SJCRH30 (cell line): Measurements from ENCODE around the gene TMEM184C. TPM values are rescaled to one million over a fixed set of nuclear protein-coding genes. Genes with fewer than 3 reads are reported as not detected.
A peak's percentile ranks its signal among the peaks of the same experiment; 100 is the strongest.

Experiments used
- DNase-seq, 2 experiments: peaks; one replicate each; pipeline ENCODE4 v3.0.0-alpha.2; 2015 to 2020
- H3K27ac ChIP-seq: fragments of 250-450 bp; sonication (Bioruptor Pico); 2 replicates; pipeline ENCODE4 v1.5.1; 2020; ENCODE audit warnings: mild to moderate bottlenecking, moderate library complexity
- H3K27me3 ChIP-seq: fragments of 250-450 bp; sonication (Bioruptor Pico); 2 replicates; pipeline ENCODE4 v1.5.1; 2020; ENCODE audit warnings: mild to moderate bottlenecking, moderate library complexity
- H3K36me3 ChIP-seq: fragments of 250-450 bp; sonication (Bioruptor Pico); 2 replicates; pipeline ENCODE4 v1.5.1; 2020; ENCODE audit warnings: mild to moderate bottlenecking, moderate library complexity
- H3K4me1 ChIP-seq: fragments of 250-450 bp; sonication (Bioruptor Pico); 2 replicates; pipeline ENCODE4 v1.5.1; 2020; ENCODE audit warnings: mild to moderate bottlenecking, moderate library complexity
- H3K4me3 ChIP-seq: fragments of 250-450 bp; sonication (Bioruptor Pico); 2 replicates; pipeline ENCODE4 v1.5.1; 2020; ENCODE audit warnings: mild to moderate bottlenecking, moderate library complexity
- H3K9me3 ChIP-seq: fragments of 250-450 bp; sonication (Bioruptor Pico); replicated peaks from 2 replicates; pipeline ENCODE4 v1.5.1; 2020; ENCODE audit warnings: mild to moderate bottlenecking, moderate library complexity
- total RNA-seq: library from RNA; depleted of rRNA; stranded (reverse); fragments of >200 nt; shearing (Covaris generic); gene quantifications from 2 replicates; pipeline ENCODE4 v1.2.3, GENCODE V29; 2014

TMEM184C gene
- total RNA-seq, 1 experiment from 2014 or later = 20.6 TPM

- peaks cover 4% of the 10 kb centered on the region; the same call in 1 of the 2 replicates for H3K4me1 ChIP-seq
- no peaks in the 10 kb centered on the region for H3K36me3 ChIP-seq
- no peaks in the 10 kb centered on the region; the same call in 1 of the 2 replicates for H3K9me3 ChIP-seq
- no peaks in the 10 kb centered on the region for H3K27me3 ChIP-seq
- DNase-seq = peak; percentile 51 to 81
- no peak overlapping the region for H3K27ac ChIP-seq
- peak overlapping the region; percentile 22 for H3K4me3 ChIP-seq
Measured at GRCh38 chr4:147590249-147590920, 26.8 kb upstream of the TMEM184C start.

GRCh38 chr4:147591106-147591505 is 26.1 kb upstream of the TMEM184C start:
- Histone ChIP-seq H3K27ac (no peak overlapping the region), H3K9me3 (no peaks in the 10 kb centered on the region), H3K36me3 (no peaks in the 10 kb centered on the region), H3K4me1 (peaks cover 4% of the 10 kb centered on the region; the same call in 1 of the 2 replicates), H3K4me3 (no peak overlapping the region), H3K27me3 (no peaks in the 10 kb centered on the region)
- no peak for DNase-seq

- H3K9me3 ChIP-seq = no peaks in the 10 kb centered on the region
- no peaks in the 10 kb centered on the region for H3K27me3 ChIP-seq
- no peak overlapping the region for H3K4me3 ChIP-seq
- no peak for DNase-seq
- no peaks in the 10 kb centered on the region for H3K36me3 ChIP-seq
- H3K27ac ChIP-seq = no peak overlapping the region
- H3K4me1 ChIP-seq = peaks cover 4% of the 10 kb centered on the region
Measured at GRCh38 chr4:147594107-147594506, 23.1 kb upstream of the TMEM184C start.

- no peak for DNase-seq
- Histone ChIP-seq H3K9me3 (no peaks in the 10 kb centered on the region), H3K27ac (no peak overlapping the region), H3K4me3 (no peak overlapping the region), H3K4me1 (peaks cover 4% of the 10 kb centered on the region), H3K27me3 (no peaks in the 10 kb centered on the region), H3K36me3 (no peaks in the 10 kb centered on the region)
Measured at GRCh38 chr4:147594578-147594977, 22.6 kb upstream of the TMEM184C start.

- Histone ChIP-seq H3K27me3 (no peaks in the 10 kb centered on the region), H3K4me1 (no peaks in the 10 kb centered on the region; the same call in 1 of the 2 replicates), H3K4me3 (no peak overlapping the region), H3K36me3 (no peaks in the 10 kb centered on the region), H3K27ac (no peak overlapping the region), H3K9me3 (no peaks in the 10 kb centered on the region; the same call in 1 of the 2 replicates)
- no peak for DNase-seq
Measured at GRCh38 chr4:147596377-147596776, 20.8 kb upstream of the TMEM184C start.

DNA sequence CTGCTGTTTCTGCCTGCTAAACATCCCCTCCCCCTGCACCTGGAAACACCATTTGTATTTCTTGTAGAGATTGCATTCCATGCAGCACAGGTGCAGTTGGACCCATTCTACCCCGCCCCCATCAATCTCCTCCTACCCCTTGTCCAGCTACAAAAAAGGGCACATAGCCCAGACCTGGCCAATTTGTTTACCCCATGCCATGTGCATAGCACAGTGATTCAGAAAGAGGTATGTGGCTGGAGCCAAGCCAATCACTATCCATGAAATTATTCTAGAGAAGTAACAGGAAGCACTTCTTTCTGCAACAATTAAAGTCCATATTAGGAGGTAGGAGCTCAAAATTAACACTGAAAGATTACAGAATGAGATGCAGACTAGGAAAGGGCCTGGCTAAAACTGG is 20.2 kb upstream of the TMEM184C start:
- peak; percentile 10 to 12 for DNase-seq
- no peaks in the 10 kb centered on the region; the same call in 1 of the 2 replicates for H3K4me1 ChIP-seq
- no peaks in the 10 kb centered on the region; the same call in 1 of the 2 replicates for H3K9me3 ChIP-seq
- no peak overlapping the region for H3K4me3 ChIP-seq
- H3K27ac ChIP-seq = no peak overlapping the region
- H3K27me3 ChIP-seq = no peaks in the 10 kb centered on the region
- H3K36me3 ChIP-seq = no peaks in the 10 kb centered on the region

DNA sequence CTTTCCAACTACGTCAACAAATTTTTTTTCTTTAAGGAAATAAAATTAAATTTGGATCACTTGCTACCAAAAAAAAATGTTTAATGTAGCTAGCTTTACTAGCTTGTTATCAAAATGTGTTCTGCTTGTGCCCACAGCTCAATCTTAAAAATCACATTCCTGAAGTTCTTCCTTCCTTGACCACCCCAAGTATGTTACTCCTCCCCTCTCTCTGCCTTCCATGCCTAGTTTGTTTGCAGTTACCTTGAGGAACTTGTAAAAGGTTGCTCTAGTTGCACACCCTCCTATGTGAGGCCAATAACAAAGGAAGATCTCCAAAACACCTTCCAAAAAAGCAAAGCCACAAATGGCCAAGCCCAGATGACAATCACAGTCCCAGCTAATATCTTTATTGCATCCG is 19.6 kb upstream of the TMEM184C start:
- Histone ChIP-seq H3K4me3 (no peak overlapping the region), H3K4me1 (no peaks in the 10 kb centered on the region; the same call in 1 of the 2 replicates), H3K9me3 (no peaks in the 10 kb centered on the region; the same call in 1 of the 2 replicates), H3K27ac (no peak overlapping the region), H3K36me3 (no peaks in the 10 kb centered on the region), H3K27me3 (no peaks in the 10 kb centered on the region)
- DNase-seq = no peak

DNA sequence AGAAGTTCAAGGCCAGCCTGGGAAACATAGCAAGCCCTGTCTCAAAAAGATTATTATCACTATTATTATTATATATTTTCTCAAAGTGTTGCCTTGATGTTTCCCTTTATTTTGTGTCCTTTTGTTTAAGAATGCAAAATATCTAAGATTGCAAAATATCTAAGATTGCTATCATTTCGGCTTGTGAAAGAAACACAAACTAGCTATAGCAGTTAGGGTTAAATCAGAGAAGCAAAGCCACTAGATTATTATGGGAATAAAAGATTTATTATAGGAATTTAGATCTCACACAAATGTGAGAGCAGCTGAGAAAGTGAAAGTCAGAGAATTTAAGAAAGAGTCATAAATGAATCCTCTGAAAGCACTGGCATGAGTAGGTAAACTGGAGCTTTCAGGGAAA is 18.0 kb upstream of the TMEM184C start:
- Histone ChIP-seq H3K27ac (no peak overlapping the region), H3K9me3 (no peaks in the 10 kb centered on the region; the same call in 1 of the 2 replicates)

DNA sequence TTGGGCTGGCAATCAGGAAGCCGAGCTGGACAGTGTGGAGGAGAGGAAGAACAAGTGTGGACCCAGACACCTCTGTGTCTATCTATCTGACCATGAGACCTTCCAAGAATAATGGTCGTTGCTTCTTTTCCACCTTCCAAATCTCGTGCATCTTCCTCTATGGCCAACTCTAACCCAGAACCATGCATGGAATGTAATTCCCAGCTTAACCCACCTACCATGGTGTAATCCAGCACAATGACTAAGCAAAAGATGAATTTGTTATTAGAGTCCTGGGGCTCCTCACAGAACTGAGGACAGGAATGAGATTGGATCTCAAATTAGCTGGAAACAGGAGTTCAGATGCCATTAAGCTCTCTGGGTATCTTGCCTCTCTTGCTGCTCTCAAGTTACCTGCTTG is 17.4 kb upstream of the TMEM184C start:
- Histone ChIP-seq H3K27me3 (no peaks in the 10 kb centered on the region), H3K4me3 (no peak overlapping the region), H3K4me1 (no peaks in the 10 kb centered on the region; the same call in 1 of the 2 replicates), H3K9me3 (no peaks in the 10 kb centered on the region; the same call in 1 of the 2 replicates), H3K36me3 (no peaks in the 10 kb centered on the region), H3K27ac (no peak overlapping the region)
- no peak for DNase-seq

More for the DNA sequence above, 18.0 kb upstream of the TMEM184C start:
- DNase-seq = no peak
- Histone ChIP-seq H3K4me3 (no peak overlapping the region), H3K27me3 (no peaks in the 10 kb centered on the region), H3K36me3 (no peaks in the 10 kb centered on the region), H3K4me1 (no peaks in the 10 kb centered on the region; the same call in 1 of the 2 replicates)

- no peak overlapping the region for H3K27ac ChIP-seq
Measured at GRCh38 chr4:147605499-147605898, 11.7 kb upstream of the TMEM184C start.

GRCh38 chr4:147607471-147607870 is 9.7 kb upstream of the TMEM184C start:
- Histone ChIP-seq H3K9me3 (no peaks in the 10 kb centered on the region), H3K27me3 (no peaks in the 10 kb centered on the region), H3K27ac (no peak overlapping the region), H3K4me1 (no peaks in the 10 kb centered on the region), H3K36me3 (no peaks in the 10 kb centered on the region), H3K4me3 (no peak overlapping the region)
- DNase-seq = no peak

More at GRCh38 chr4:147605499-147605898, 11.7 kb upstream of the TMEM184C start:
- no peaks in the 10 kb centered on the region; the same call in 1 of the 2 replicates for H3K9me3 ChIP-seq
- DNase-seq = no peak
- H3K36me3 ChIP-seq = no peaks in the 10 kb centered on the region
- no peak overlapping the region for H3K4me3 ChIP-seq
- H3K4me1 ChIP-seq = no peaks in the 10 kb centered on the region
- H3K27me3 ChIP-seq = no peaks in the 10 kb centered on the region

DNA sequence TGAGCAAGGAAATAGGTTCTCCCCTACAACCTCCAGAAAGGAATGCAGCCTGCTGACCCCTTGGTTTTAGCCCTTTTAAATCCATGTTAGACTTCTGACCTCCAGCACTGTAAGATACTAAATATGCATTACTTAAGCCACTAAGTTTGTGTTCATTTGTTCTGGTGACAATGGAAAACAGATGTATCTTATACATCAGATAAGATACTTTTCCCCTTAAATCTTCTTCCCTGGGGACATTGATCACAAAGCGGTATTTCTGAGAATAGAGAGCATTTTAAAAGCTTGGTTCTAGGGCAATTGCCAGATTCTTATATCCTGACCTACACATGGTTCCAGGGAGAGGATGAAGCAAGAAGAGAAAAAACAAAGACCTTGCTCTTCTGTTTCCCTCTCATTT is 6.5 kb upstream of the TMEM184C start:
- no peaks in the 10 kb centered on the region for H3K36me3 ChIP-seq
- no peaks in the 10 kb centered on the region for H3K4me1 ChIP-seq
- no peaks in the 10 kb centered on the region for H3K27me3 ChIP-seq
- DNase-seq = no peak
- H3K27ac ChIP-seq = no peak overlapping the region
- H3K4me3 ChIP-seq = no peak overlapping the region
- H3K9me3 ChIP-seq = no peaks in the 10 kb centered on the region

DNA sequence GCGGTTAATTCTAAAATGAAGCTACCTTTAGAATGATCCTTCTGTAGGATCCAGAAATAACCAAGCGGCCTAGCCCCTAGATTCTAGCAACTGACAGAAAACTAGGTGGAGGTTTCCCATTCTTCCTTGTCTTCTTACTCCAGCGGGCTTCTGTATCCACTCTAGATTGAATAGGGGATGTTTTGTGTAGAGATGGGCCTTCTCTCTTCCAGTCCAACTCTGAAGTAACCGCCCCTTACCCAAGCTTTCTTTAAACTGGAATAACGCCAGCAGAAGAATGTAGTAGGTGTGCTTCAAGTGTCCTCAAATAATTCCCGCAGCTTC is 386 bp upstream of the TMEM184C start:
- H3K9me3 ChIP-seq = no peaks in the 10 kb centered on the region
- H3K27ac ChIP-seq = no peak overlapping the region
- peaks cover 3% of the 10 kb centered on the region; the same call in 1 of the 2 replicates for H3K36me3 ChIP-seq
- H3K4me1 ChIP-seq = peaks cover 4% of the 10 kb centered on the region; the same call in 1 of the 2 replicates
- no peak for DNase-seq
- no peaks in the 10 kb centered on the region for H3K27me3 ChIP-seq
- peak overlapping the region; percentile 74 for H3K4me3 ChIP-seq

- Histone ChIP-seq H3K9me3 (no peaks in the 10 kb centered on the region), H3K4me1 (peaks cover 4% of the 10 kb centered on the region; the same call in 1 of the 2 replicates), H3K27ac (no peak overlapping the region), H3K36me3 (peaks cover 3% of the 10 kb centered on the region; the same call in 1 of the 2 replicates), H3K4me3 (peak overlapping the region; percentile 74), H3K27me3 (no peaks in the 10 kb centered on the region)
- DNase-seq = no peak
Measured at GRCh38 chr4:147617841-147618691, 869 bp downstream of the TMEM184C start.

DNA sequence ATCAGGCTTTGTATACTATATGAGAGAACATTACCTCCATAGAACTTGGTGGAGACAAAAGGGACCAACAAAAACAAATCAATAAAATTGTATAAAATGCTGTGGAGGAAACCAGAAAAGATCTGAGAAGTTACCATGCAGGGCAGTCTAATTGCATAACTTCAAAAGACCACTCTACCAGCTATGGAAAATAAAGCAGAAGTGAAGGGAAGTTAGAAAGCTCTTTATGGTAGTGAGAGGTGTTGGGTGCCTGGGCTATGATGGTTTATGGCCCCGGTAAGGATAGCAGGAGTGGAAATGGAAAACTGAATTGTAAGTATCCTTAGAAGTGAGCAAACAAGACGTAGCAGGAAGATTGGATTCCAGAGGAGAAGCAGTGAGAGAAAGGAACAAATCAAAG is 3.1 kb downstream of the TMEM184C start:
- H3K9me3 ChIP-seq = no peaks in the 10 kb centered on the region
- peaks cover 4% of the 10 kb centered on the region; the same call in 1 of the 2 replicates for H3K4me1 ChIP-seq
- peaks cover 13% of the 10 kb centered on the region for H3K36me3 ChIP-seq
- no peak overlapping the region for H3K27ac ChIP-seq
- no peak overlapping the region for H3K4me3 ChIP-seq
- DNase-seq = no peak
- H3K27me3 ChIP-seq = no peaks in the 10 kb centered on the region
